Activated CD4-positive, alpha-beta T cell treated with anti-CD3 and anti-CD28 coated beads for 36 hours (primary cell): ENCODE results near the gene TRPM7. TPM values are rescaled to one million over a fixed set of nuclear protein-coding genes. Genes with fewer than 3 reads are reported as not detected.
"Not testable (repeated sequence)": the region's sequence is repeated elsewhere in the genome, so short reads cannot be mapped to it uniquely, and the experiment has no call there.

ENCODE experiments used
- ATAC-seq: fragments of 200-7000 bp; cut with Tn5 transposase; one replicate; pipeline ENCODE4 v1.10.0; 2021; ENCODE audit warnings: mild to moderate bottlenecking, moderate library complexity
- CTCF ChIA-PET: fragments of 350-600 bp; sonication (Branson Sonifier 250); formaldehyde crosslinking; loops from one replicate; lab custom pipeline; 2021; ENCODE audit warnings: antibody characterized with exemption; lab: Charles Lee
- POLR2A ChIA-PET: fragments of 350-600 bp; sonication (Branson Sonifier 250); formaldehyde crosslinking; loops from one replicate; lab custom pipeline; 2021; ENCODE audit warnings: antibody characterized with exemption, inconsistent platforms; lab: Charles Lee
- DNase-seq: peaks from one replicate; pipeline ENCODE4 v3.0.0-alpha.2; 2020
- H3K27ac Mint-ChIP-seq: one replicate; pipeline ENCODE4 v1.8.0; 2021; ENCODE audit warnings: mixed read lengths
- H3K27me3 Mint-ChIP-seq: one replicate; pipeline ENCODE4 v1.8.0; 2021; ENCODE audit warnings: mixed read lengths
- H3K36me3 Mint-ChIP-seq: one replicate; pipeline ENCODE4 v1.8.0; 2021; ENCODE audit warnings: low read depth, mixed read lengths
- H3K4me1 Mint-ChIP-seq: one replicate; pipeline ENCODE4 v1.8.0; 2021; ENCODE audit warnings: mixed read lengths
- H3K4me3 Mint-ChIP-seq: one replicate; pipeline ENCODE4 v1.8.0; 2021; ENCODE audit warnings: mild to moderate bottlenecking, moderate library complexity, mixed read lengths
- H3K9me3 Mint-ChIP-seq: one replicate; pipeline ENCODE4 v1.8.0; 2021; ENCODE audit warnings: low read depth, mixed read lengths
- intact Hi-C, 2 experiments: fragments of 100-400 bp; cut with DNase I in 1 of 2; cut with micrococcal nuclease in 1 of 2; formaldehyde crosslinking; loops; one replicate each; pipeline versions ENCODE4 v1.14.2 to v1.15.1; 2022 to 2024; cut with DNase I, micrococcal nuclease
- total RNA-seq, 2 experiments: library from RNA; stranded (reverse); gene quantifications; one replicate each; pipeline ENCODE4 v1.2.3, GENCODE V29; 2021

TRPM7 gene
- total RNA-seq, 2 experiments from 2014 or later, result 40.7 to 41.4 TPM

- peaks cover 39% of the 10 kb centered on the region for H3K36me3 Mint-ChIP-seq
- CTCF ChIA-PET, result interaction anchor here (1.0 kb wide), 1 partner anchor 103 kb away, joined by 4 read pairs; no protein-coding TSS in a partner anchor
- DNase-seq, H3K27me3 Mint-ChIP-seq, H3K4me1 Mint-ChIP-seq, POLR2A ChIA-PET, ATAC-seq, H3K9me3 Mint-ChIP-seq, H3K4me3 Mint-ChIP-seq, intact Hi-C loops, H3K27ac Mint-ChIP-seq: not testable (repeated sequence)
Observed at GRCh38 chr15:50573842-50574241, 112.8 kb downstream of the TRPM7 start.

GRCh38 chr15:50563756-50564155, 122.8 kb downstream of the TRPM7 start:
- ChIA-PET POLR2A (interaction anchor here (0.6 kb wide), 1 partner anchor 122 kb away, joined by 3 read pairs; a partner anchor contains a TSS), CTCF (interaction anchor here (0.6 to 1.4 kb wide), 3 partner anchors 11 to 324 kb away, joined by 3 to 4 read pairs (median 3); no protein-coding TSS in a partner anchor)
- H3K27ac Mint-ChIP-seq, result peak overlapping the region; percentile 79
- intact Hi-C loops, result loop anchor here (5.0 to 10.0 kb wide), 3 partner anchors 209 to 344 kb away; partner anchors contain the start of genes AP4E1 (in 1 of the 2) and GABPB1 (in 1 of the 2)
- peaks cover 14% of the 10 kb centered on the region for H3K4me1 Mint-ChIP-seq
- peaks cover 35% of the 10 kb centered on the region for H3K36me3 Mint-ChIP-seq
- H3K27me3 Mint-ChIP-seq, result no peaks in the 10 kb centered on the region
- ATAC-seq, result no peak
- H3K9me3 Mint-ChIP-seq, result no peaks in the 10 kb centered on the region
- no peak overlapping the region for H3K4me3 Mint-ChIP-seq
- no peak for DNase-seq

GRCh38 chr15:50562735-50563640, 123.6 kb downstream of the TRPM7 start:
- Mint-ChIP-seq H3K36me3 (peaks cover 30% of the 10 kb centered on the region), H3K27ac (peak overlapping the region; percentile 79), H3K4me3 (no peak overlapping the region), H3K9me3 (no peaks in the 10 kb centered on the region), H3K4me1 (peaks cover 16% of the 10 kb centered on the region), H3K27me3 (no peaks in the 10 kb centered on the region)
- intact Hi-C loops, result loop anchor here (5.0 to 10.0 kb wide), 3 partner anchors 208 to 344 kb away; partner anchors contain the start of genes AP4E1 (in 1 of the 2) and GABPB1 (in 1 of the 2)
- DNase-seq (peak; percentile 34), ATAC-seq (peak; percentile 75)
- ChIA-PET POLR2A (interaction anchor here (0.6 to 0.7 kb wide), 3 partner anchors 75 to 326 kb away, joined by 3 to 9 read pairs (median 4); a partner anchor contains a TSS), CTCF (interaction anchor here (0.6 to 0.9 kb wide), 2 partner anchors 14 to 325 kb away, joined by 3 read pairs; no protein-coding TSS in a partner anchor)

GRCh38 chr15:50558012-50558411, 128.6 kb downstream of the TRPM7 start:
- Mint-ChIP-seq H3K27me3 (no peaks in the 10 kb centered on the region), H3K4me3 (no peak overlapping the region), H3K36me3 (peaks cover 25% of the 10 kb centered on the region), H3K9me3 (peaks cover 1% of the 10 kb centered on the region), H3K4me1 (peaks cover 24% of the 10 kb centered on the region), H3K27ac (no peak overlapping the region)
- POLR2A ChIA-PET, result no interaction called here
- CTCF ChIA-PET, result interaction anchor here (0.6 to 0.8 kb wide), 2 partner anchors 46 to 90 kb away, joined by 3 read pairs; no protein-coding TSS in a partner anchor
- intact Hi-C loops, result loop anchor here in 1 of 2 experiments (5.0 kb wide), 1 partner anchor 329 kb away; no protein-coding TSS in a partner anchor
- DNase-seq (no peak), ATAC-seq (no peak)

GRCh38 chr15:50556642-50557371, 129.8 kb downstream of the TRPM7 start:
- ATAC-seq (no peak), DNase-seq (no peak)
- Mint-ChIP-seq H3K4me1 (peaks cover 19% of the 10 kb centered on the region), H3K36me3 (peaks cover 16% of the 10 kb centered on the region), H3K27me3 (no peaks in the 10 kb centered on the region), H3K4me3 (no peak overlapping the region), H3K9me3 (peaks cover 1% of the 10 kb centered on the region), H3K27ac (peak overlapping the region; percentile 65)
- ChIA-PET POLR2A (interaction anchor here (0.7 kb wide), 1 partner anchor 110 kb away, joined by 3 read pairs; no protein-coding TSS in a partner anchor), CTCF (no interaction called here)
- intact Hi-C loops, result loop anchor here in 1 of 2 experiments (5.0 kb wide), 1 partner anchor 330 kb away; no protein-coding TSS in a partner anchor

- POLR2A ChIA-PET, result no interaction called here
Observed at GRCh38 chr15:50552238-50552637, 134.4 kb downstream of the TRPM7 start.

GRCh38 chr15:50549326-50549725, 137.3 kb downstream of the TRPM7 start:
- Mint-ChIP-seq H3K27ac (no peak overlapping the region), H3K36me3 (no peaks in the 10 kb centered on the region), H3K4me1 (peaks cover 2% of the 10 kb centered on the region), H3K9me3 (peaks cover 1% of the 10 kb centered on the region), H3K27me3 (peaks cover 4% of the 10 kb centered on the region), H3K4me3 (no peak overlapping the region)
- DNase-seq, result no peak
- ChIA-PET CTCF (no interaction called here), POLR2A (no interaction called here)
- ATAC-seq, result no peak
- intact Hi-C loops, result no loop called here

More at GRCh38 chr15:50552238-50552637, 134.4 kb downstream of the TRPM7 start:
- Mint-ChIP-seq H3K4me1 (peaks cover 12% of the 10 kb centered on the region), H3K4me3 (no peak overlapping the region), H3K9me3 (peaks cover 1% of the 10 kb centered on the region), H3K27ac (no peak overlapping the region), H3K27me3 (no peaks in the 10 kb centered on the region), H3K36me3 (peaks cover 4% of the 10 kb centered on the region)
- CTCF ChIA-PET, result no interaction called here
- ATAC-seq (no peak), DNase-seq (no peak)
- intact Hi-C loops, result no loop called here

GRCh38 chr15:50546566-50546965, 140.0 kb downstream of the TRPM7 start, which contains the start of gene USP50:
Gene USP50 (minus strand): TSS chr15:50546666. CDS start chr15:50546525, 141 bp downstream.
- POLR2A ChIA-PET, result no interaction called here
- H3K4me1 Mint-ChIP-seq, result no peaks in the 10 kb centered on the region
- H3K36me3 Mint-ChIP-seq, result no peaks in the 10 kb centered on the region
- H3K9me3 Mint-ChIP-seq, result no peaks in the 10 kb centered on the region
- ATAC-seq (no peak), DNase-seq (no peak)
- no peak within 1 kb of the TSS for H3K4me3 Mint-ChIP-seq
- peaks cover 8% of the 10 kb centered on the region for H3K27me3 Mint-ChIP-seq
- H3K27ac Mint-ChIP-seq, result no peak within 1 kb of the TSS
- CTCF ChIA-PET, result no interaction called here
- intact Hi-C loops, result no loop called here

GRCh38 chr15:50544368-50544767, 142.2 kb downstream of the TRPM7 start:
- Mint-ChIP-seq H3K27me3 (peaks cover 8% of the 10 kb centered on the region), H3K9me3 (no peaks in the 10 kb centered on the region), H3K27ac (no peak overlapping the region), H3K4me3 (no peak overlapping the region), H3K36me3 (no peaks in the 10 kb centered on the region), H3K4me1 (no peaks in the 10 kb centered on the region)
- ChIA-PET POLR2A (no interaction called here), CTCF (interaction anchor here (0.7 to 1.0 kb wide), 3 partner anchors 19 to 200 kb away, joined by 3 read pairs; no protein-coding TSS in a partner anchor)
- intact Hi-C loops, result no loop called here
- ATAC-seq (no peak), DNase-seq (no peak)

GRCh38 chr15:50543556-50543955, 143.0 kb downstream of the TRPM7 start:
- ATAC-seq, result no peak
- Mint-ChIP-seq H3K36me3 (no peaks in the 10 kb centered on the region), H3K4me1 (no peaks in the 10 kb centered on the region), H3K9me3 (no peaks in the 10 kb centered on the region), H3K4me3 (no peak overlapping the region), H3K27me3 (peaks cover 8% of the 10 kb centered on the region), H3K27ac (no peak overlapping the region)
- intact Hi-C loops, result no loop called here
- ChIA-PET POLR2A (no interaction called here), CTCF (interaction anchor here (0.9 to 1.1 kb wide), 3 partner anchors 35 to 342 kb away, joined by 3 read pairs; no protein-coding TSS in a partner anchor)
- DNase-seq, result no peak

- Mint-ChIP-seq H3K27ac (no peak overlapping the region), H3K4me1 (no peaks in the 10 kb centered on the region), H3K4me3 (no peak overlapping the region), H3K27me3 (peaks cover 8% of the 10 kb centered on the region), H3K9me3 (no peaks in the 10 kb centered on the region), H3K36me3 (no peaks in the 10 kb centered on the region)
- ChIA-PET CTCF (interaction anchor here (0.5 to 1.1 kb wide), 3 partner anchors 69 to 342 kb away, joined by 3 read pairs; no protein-coding TSS in a partner anchor), POLR2A (no interaction called here)
- no peak for ATAC-seq
- DNase-seq, result no peak
- intact Hi-C loops, result no loop called here
Observed at GRCh38 chr15:50542887-50543210, 143.7 kb downstream of the TRPM7 start.
